GM19397 (cell line): ENCODE measurements around the gene NRBF2.
"Not testable (repeated sequence)": the region's sequence is repeated elsewhere in the genome, so short reads cannot be mapped to it uniquely, and the experiment has no call there.

ENCODE experiments used
- ATAC-seq: cut with Tn5 transposase; IDR thresholded peaks from one replicate; pipeline ENCODE4 v1.9.1; 2021; ENCODE audit warnings: mild to moderate bottlenecking, moderate library complexity; ENCODE audit not compliant: unreplicated experiment

NRBF2 gene

DNA sequence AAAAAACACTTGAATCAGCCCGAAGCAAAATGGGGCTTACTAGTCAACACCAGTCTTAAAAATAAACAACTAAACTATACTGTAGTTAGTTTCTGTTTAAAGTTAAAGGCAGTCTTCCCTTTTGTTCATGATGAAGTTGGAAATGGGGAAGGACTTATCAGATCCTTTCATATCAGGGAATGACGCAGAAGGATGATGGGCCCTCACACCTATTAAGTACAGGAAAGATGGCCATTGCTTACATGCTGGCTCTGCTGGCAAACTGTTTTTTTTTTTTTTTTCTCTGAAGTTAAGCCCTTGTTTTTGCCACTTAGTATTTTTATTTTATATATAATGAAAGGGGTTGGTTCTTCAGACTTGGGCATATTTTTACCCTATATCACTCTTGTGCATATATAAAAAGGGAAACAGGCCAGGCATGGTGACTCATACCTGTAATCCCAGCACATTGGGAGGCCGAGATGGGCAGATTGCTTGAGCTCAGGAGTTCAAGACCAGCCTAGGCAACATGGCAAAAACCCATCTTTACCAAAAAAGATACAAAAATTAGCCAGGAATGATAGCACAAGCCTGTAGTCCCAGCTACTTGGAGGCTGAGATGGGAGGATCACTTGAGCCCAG, 16.6 kb upstream of the NRBF2 start:
- no peak for ATAC-seq

DNA sequence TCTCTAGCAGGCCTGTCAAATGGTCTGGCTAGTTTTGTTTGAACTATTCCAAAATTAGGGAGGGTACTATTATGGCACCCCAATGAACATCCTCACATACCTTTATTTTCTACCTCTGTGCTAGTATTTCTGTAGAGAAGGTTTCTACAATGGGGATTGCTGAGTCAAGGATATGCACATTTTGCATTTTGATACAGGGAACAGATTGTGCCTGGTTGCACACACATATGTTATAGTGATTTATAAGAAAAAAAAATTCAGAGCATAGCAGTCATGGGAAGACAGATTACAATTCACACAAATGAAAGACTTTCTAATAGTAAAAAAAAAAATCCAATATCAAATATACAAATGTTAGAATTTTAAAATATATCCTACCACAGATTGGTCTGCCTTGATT, 14.1 kb upstream of the NRBF2 start:
- ATAC-seq, result no peak

DNA sequence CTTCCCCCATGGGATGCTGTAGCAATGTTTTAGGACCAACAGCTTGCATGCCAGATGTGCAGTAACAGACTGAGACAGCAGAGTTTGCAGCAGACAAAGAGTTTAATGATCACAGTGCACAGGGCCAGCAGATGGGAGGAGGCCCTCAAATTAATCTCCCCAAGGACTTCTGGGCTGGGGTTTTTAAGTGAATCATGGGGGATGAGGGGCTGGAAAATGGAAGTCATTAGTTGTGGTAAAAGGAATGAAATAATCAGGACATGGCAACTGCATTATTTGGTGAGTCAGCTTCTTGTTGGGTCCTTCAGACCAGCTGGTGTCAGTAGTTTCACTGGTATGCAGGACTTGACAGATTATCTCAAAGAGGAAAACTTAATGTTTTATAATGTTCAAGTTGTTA, 12.6 kb upstream of the NRBF2 start:
- ATAC-seq, result no peak

DNA sequence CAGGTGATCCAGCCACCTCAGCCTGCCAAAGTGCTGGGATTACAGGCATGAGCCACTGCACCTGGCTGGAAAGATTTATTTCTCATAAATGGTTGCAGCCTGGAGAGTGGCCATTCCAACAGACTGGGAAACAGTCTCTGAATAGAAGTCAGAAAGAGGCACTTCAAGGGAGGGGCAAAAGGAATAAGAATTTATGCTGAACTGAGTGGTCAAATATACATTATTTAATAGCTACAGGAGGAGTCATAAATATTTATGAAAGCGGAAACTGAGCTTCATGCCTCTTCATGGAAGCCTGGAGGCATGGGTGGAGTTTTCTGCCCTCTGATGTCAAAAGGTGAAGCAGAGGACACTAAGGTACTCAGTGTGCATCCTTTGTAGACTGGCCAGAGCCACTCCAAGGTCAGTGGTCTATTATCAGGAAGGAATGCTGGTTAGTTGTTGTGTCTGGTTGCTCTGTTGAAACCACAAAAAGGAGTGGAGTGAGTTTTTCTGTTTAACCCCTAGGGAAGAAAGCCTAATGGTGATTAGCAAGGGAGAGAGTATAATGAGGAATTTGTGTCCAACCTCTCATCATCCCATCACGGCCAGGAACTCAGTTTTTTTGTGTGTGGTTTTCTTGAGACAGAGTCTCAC, 9.3 kb upstream of the NRBF2 start:
- ATAC-seq, result no peak

DNA sequence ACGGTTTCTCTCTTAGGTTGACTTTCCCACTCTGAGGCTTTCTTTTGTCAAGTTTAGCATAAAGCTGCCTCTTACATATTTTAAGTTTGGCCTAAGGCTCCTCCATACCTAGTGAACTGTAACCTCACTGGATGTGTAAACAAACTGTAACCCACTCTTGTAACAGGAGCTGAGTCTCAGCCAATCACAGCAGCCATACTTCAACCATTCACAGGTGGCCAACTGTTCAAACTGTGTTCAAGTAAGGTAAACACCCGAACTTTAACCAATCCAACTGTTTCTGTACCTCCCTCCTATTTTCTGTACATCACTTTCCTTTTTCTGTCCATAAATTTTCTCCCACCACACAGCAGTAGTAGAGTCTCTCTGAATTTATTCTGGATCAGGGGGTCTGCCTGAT, 7.7 kb upstream of the NRBF2 start:
- ATAC-seq, result no peak

DNA sequence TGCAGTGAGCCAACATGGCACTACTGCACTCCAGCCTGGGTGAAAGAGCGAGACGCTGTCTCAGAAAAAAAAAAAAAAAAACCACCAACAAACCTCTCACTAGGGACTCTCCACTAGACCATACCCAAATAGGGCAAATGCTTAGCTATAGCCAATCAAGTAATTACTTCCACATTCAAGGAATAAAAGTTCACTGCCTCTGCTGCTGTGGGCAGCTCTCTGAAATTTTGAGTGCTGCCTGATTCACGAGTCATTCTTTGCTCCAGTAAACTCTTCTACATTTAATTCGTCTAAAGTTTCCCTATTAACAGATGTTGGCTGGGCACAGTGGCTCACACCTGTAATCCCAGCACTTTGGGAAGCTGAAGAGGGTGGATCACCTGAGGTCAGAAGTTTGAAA, 4.7 kb upstream of the NRBF2 start:
- no peak for ATAC-seq

DNA sequence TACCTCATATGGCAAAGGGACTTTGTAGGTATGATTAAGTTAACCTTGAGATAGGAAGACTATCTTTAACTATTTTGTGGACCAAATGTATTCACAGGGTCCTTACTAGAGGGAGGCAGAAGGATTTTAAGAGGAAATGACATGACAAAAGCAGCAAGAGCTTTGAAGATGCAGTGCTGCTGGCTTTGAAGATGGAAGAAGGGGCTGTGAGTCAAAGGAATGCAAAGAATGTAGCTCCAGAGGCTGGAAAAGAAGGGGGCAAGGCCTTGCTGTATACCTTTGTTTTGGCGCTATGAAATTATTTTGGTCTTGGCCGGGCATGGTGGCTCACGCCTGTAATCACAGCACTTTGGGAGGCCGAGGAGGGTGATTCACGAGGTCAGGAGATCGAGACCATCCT, 3.2 kb upstream of the NRBF2 start:
- ATAC-seq, result no peak

DNA sequence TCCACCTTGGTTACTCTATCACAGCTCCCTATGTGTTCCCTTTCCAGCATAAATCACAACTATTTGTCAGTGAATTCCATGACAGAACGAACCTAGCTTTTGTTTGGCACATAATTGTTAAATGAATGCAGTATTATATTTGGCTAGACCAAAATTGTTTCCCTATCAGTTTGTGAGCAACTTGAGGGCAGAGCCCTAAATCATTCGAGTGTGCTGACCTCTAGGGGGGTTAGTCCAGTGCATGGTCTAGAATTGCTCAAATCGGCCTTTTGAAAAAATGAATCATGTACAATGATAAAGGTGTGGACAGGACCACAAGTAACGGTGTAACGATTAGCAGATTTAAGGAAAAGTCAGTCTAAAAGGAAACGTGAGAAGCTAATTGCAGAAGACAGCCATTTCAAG, 475 bp upstream of the NRBF2 start:
- ATAC-seq, result no peak

DNA sequence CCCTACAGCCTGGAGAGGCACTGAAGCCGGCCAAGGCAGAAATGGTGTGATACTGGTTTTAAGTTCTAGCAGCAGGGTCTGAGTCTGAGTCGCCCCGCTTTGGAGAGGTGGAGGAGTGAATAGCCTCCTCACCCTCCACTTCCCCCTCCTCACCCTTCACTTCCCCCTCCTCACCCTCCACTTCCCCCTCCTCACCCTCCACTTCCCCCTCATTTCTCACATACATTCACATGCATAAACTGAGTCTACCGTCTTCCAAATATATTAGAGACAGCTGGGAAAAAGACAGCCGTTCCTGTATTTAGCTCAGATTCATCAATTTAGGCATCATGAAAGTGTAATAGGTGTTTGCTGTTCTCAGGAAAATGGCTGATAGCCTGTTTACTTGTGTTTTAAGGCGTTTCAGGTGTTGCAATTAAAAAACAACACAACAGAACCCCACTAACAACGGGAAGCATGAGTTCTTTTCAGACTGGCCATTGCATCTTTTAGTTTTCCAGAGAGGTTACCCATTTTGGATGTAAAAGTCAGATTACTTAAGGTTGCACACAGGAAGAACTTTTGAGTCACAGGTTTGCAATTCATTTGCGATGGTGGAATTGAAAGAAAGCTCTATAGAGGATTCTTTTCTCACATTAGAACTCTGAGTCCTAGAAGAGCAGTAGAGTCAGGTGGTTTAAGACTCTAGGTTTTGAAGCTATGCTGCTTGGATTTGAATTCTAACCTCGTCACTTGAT, 861 bp downstream of the NRBF2 start:
- no peak for ATAC-seq

DNA sequence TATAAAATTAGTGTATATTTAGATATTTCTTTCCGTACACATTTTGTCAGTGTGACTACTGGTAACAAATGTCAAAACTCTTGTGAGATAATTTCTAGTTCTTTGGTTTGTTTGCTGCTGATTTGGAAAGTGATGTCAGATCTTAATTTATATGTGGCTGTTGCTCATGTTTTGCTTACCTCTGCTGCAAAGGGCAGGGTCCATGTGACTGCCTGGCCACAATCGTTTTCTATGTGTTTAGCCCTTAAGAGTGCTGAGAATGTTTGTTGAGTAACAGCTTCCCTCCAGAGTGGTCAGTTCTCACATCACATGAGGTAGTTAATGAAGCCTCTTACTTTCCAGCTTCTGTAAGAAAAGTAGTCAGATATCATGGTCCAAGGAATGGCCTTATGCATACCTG, 4.2 kb downstream of the NRBF2 start:
- ATAC-seq, result no peak

DNA sequence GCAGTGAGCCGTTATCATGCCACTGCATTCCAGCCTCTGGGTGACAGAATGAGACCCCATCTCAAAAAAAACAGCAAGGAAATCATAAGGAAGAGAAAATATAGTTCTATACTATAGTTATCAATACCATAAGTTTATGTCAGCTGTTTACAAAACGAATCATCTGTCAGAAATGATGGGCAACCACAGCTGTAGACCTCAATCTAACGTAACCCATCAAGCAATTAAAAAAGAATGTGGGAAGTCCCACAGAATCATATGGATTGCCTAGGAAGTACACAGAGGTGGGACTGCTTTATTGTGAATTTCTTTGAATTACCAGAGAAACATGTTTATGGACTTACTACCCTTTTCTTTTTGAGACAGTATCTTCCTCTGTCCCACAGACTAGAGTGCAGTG, 6.9 kb downstream of the NRBF2 start:
- no peak for ATAC-seq

DNA sequence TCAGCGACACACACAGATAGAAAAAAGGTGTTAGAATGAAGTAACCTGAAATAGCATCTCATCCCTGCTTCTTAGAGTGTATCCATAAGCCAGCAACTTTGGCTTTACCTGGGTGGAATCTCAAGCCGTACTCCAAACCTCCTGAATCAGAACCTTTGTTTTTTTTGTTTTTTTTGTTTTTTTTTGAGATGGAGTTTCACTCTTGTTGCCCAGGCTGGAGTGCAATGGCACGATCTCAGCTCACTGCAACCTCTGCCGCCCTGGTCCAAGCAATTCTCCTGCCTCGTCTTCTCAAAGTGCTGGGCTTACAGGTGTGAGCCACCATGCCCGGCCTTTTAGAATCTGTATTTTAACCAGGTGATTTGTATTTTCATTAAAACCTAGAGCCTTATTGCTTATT, 9.0 kb downstream of the NRBF2 start:
- no peak for ATAC-seq

DNA sequence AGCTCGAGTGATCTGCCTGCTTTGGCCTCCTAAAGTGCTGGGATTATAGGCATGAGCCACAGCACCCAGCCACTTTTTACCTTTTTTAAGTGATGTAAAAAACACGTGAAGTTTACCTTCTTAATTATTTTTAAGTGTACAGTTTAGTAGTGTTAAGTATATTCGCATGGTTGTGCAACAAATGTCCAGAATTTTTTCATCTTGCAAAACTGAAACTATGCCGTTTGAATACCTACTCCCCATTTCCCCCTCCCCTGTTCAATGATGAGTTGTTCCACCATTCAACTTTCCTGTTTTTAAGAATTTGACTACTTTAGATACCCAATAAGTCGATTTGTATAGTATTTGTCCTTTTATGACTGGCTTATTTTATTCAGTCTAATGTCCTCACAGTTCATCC, 10.9 kb downstream of the NRBF2 start:
- no peak for ATAC-seq

DNA sequence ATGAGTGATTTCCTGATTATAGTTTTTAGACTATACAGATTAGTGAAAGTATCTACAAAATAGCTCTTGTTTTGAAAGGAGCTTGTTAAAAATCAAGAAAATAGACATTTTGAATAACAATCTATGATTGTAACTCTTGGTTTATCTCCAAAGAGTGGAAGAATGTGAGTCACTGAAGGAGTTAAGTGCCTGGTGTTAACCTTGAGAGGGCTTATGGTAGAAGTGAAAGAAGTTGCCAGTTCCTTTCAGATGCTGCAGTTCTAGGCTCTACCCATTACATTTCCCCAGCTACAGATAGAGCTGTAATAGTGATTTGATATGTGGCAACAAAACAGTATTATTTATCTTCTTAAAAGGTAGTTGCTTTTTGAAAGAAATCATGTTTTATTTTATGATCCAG, 12.7 kb downstream of the NRBF2 start:
- no peak for ATAC-seq

DNA sequence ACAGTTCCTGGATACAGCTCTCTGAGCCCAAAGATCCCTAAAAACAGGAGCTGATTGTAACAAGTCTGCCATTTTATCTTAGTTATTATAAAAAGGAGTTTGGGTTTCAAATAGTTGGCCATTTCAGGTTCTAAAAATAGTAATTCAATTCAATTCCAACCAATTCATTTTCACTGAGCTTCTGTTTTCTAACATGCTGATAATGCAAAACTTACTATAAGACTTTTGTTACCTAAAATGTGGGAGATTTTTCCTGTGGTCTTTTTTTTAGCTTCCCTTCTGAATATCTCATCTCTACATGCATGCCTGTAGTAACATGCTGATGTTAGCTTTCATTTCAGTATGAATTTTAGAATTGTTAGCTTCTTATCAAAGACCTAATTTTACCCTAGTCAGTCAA, 13.4 kb downstream of the NRBF2 start:
- no peak for ATAC-seq

DNA sequence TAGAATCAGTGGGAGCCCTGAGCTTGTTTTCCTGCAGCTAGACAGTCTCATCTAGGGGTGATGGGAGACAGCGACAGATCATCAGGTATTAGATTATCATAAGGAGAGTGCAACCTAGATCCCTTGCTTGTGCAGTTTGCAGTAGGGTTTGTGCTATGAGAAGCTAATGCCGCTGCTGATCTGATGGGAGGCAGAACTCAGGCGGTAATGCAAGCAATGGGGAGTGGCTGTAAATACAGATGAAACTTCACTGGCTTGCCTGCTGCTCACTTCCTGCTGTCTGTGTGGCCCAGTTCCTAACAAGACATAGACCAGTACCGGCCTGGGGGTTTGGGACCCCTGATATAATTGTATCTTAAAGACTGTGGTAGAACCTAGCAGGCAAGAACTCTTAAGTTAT, 17.6 kb downstream of the NRBF2 start:
- ATAC-seq, result no peak

DNA sequence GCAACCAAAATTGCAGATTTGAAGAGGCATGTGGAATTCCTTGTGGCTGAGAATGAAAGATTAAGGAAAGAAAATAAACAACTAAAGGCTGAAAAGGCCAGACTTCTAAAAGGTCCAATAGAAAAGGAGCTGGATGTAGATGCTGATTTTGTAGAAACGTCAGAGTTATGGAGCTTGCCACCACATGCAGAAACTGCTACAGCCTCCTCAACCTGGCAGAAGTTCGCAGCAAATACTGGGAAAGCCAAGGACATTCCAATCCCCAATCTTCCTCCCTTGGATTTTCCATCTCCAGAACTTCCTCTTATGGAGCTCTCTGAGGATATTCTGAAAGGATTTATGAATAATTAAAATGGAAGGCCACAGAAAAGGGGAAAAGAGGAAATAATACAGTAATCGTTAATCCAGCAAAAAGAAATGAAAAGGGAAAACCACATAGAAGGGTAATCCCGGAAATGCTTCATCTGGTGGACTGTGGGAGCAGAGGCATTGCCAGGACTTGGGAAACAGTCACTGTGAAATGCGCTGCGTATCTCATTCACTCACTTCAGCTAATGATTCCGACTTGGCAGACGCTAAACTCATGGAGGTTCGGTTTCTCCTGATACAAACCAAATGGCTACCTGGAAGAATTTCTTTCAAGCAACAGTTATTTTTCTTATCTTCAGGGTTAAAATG, 20.9 kb downstream of the NRBF2 start:
- ATAC-seq, result not testable (repeated sequence)

DNA sequence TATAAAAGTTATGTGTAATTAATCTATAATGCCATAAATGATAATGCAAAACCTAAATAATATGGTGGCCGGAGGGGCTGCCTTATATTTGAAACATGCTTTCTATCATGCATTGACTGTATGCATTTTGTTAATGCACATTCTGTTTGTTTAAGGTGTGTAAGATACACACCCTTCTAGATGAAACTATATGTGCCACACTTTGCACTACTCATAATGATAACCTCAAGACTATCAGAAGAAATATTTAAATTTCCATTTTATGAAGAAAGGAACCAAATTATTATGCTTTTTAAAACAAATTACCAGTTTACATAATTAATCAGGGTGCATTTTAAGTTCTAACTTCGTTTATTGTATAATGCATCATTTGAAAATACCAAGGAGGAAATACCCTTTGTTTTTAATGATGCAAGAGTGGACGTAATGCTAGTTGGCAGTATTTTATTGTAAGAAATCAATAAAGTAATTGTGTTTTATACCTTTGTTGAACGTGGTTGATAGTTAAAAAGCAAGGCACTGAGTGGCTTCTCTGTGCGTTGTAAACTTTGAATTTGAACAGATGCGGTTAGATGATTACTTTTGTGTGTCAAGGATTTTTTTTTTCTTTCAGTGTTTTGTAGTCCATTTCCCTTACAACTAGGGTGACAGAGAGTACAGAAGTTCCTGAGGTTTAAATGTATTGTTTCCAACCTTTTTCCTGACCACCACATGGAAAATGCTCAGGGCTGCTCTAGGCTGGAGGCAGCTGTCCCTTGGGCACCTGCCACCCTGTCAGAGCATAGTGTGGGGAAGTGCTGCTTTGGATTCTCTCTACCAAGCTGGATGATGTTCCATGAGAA, 21.6 kb downstream of the NRBF2 start:
- ATAC-seq, result no peak

DNA sequence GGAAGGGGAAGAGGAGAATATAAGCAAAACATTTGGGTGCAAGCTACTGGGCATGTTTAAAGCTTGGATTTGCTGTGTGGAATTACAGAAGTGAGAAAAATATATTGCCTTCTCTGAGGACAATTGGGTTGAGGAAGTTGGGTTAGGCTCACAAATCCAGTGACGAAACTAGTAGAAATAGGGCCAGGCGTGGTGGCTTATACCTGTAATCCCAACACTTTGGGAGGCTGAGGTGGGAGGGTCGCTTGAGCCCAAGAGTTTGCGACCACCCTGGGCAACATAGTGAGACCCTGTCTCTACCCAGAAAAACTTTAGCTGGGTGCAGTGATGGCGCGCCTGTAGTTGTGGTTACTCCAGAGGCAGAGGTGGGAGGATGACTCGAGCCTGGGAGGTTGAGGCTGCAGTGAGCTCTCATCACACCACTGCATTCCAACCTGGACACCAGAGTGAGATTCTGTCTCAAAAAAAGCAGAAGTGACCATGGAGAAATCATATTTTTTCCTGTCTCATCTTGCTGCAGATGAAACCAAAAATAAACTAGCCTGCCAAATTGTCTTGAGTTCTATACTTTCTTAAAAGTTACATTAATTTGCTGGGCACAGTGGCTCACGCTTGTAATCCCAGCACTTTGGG, 22.4 kb downstream of the NRBF2 start:
- ATAC-seq, result no peak

DNA sequence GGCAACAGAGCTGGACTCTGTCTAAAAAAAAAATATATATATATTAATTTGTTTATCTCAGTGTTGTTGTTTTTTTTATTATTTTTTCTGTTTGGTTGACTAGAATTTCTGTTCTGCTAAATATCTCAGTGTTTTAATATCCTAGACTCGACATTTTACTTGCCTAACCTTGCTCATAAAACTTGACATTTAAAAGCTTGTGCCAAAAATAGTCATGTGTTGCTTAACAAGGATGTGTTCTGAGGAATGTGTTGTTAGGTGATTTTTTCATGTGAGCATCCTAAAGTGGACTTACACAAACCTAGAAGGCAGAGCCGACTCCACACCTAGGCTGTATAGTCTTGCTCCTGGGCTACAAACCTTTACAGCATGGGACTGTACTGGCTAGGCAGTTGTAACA, 23.1 kb downstream of the NRBF2 start:
- no peak for ATAC-seq
